GM21367 (cell line): ENCODE results near the gene THSD7A.

Experiments
- ATAC-seq: cut with Tn5 transposase; IDR thresholded peaks from one replicate; pipeline ENCODE4 v1.9.1; 2021; ENCODE audit not compliant: unreplicated experiment

Gene THSD7A

DNA sequence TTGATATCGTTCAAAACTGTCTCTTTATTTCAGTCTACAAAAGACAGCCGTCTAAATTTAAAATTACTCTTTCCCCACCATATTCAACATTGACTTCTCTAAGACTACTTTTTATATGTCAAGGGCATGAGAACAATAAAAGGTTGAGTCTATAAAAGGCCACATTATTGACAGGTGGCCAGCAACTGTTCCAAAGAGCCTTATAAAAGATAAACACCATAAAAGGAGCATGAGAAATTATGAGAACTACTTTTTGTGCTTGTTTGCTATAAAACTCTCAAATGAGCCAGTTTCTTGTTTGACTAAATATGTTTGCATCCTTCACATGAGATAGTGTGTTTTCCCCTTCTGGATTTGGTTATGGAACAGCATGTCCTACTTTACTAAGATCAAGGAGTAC is 189.2 kb downstream of the THSD7A start:
- ATAC-seq = no peak

GRCh38 chr7:11642276-11642675 is 189.7 kb downstream of the THSD7A start:
- no peak for ATAC-seq

GRCh38 chr7:11638011-11638774 is 193.8 kb downstream of the THSD7A start:
- ATAC-seq = no peak

DNA sequence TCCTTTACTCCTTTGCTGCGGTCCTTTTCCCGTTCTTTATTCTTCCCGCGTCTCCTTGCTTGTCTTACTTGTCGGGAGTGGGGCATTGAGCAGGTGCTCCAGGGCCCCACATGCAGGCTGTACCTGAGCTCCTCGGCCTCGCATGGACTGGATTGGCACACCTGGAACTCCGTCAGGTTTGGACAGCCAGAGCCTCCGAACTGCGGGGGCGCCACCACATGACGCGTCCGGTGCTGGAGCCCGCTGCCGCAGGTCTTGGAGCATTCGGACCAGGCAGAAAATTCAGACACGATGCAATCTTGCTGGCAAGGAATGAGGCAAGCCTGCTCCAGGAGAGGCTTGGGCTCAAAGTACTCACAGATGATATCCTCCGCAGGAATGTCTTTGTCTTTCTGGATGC is 195.7 kb downstream of the THSD7A start:
- no peak for ATAC-seq

GRCh38 chr7:11633310-11633709 is 198.7 kb downstream of the THSD7A start:
- ATAC-seq = no peak

- ATAC-seq = no peak
These were observed 201.6 kb downstream of the THSD7A start for GRCh38 chr7:11630355-11630754.

DNA sequence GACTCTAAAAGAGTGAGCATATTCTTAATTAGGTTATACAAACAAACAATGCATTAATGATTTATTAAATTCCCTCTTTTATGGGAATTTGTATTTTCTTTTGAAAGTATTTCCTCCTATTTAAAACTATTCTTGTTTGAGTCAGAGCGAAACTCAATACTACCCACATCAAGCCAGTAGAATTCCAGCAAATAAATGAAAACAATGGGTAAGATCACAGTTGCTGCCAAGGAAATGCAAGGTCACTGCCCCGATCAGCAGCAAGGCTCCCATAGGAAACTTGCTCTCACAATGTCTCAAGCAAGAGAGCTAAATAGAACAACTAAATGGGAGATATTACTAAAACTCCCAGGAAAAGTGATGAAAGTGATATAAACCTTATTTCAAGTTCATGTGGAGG is 206.3 kb downstream of the THSD7A start:
- no peak for ATAC-seq

DNA sequence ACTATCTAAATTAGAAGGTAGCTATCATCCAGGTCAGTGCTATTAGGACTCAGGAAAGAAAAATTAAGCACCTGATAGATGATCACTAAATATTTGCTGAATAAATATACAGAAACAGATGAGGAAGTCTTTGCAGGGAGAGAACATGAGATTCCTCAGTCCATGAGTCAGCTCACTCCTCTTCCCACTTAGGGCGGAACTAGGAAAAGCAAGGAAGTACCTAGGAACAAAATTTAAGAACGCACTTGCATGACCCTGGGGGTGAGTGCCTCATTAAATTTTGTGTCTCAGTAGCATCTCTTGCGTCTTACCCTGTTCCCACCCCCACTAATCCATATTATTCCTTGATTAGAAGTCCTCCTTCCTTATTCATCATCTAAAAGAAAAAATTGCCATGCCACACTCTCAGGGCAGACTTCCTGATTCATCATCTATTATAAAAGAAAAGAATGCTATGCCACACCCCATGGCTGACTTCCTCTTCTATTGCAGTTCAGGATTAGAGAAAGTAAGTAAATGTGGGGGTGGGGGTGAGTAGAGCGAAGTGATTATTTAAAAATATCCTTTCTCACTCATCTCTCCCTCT is 208.8 kb downstream of the THSD7A start:
- ATAC-seq = no peak

DNA sequence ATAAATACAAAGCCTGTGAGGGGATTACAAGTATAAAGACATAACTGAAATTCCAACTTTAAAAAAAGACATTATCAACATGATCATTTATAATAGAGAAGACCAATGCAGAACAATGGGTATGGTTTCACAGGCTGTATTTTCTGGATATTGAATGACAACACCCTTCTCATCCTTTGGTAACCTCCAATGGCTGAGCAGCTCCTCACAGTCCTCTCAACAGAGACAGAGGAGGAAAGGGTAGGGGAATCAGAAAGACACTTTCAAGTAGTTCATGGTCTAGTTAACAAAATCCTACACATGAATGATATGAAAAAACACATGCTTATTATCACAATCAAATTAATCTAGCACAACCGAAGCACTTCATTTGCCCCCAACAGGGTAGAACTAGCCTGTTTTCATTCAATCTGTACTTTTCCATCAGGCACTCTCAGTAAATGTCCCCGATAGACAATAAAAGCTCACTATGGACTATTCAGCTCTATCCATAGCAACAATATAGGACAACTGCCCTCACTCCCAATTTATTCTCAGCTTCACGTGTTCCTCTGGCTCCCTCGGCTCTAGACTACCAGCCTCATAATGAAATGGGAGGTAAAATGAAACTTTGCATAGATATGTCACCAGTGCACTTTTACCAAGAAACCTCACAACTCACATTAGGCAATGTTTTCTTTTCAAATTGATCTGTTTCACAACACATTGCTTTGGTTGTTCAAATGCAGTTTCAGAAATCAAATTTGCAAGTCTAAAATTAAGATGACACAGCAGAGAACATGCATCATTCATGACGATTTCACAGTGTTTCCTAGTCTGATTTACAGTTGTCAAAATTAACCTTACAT is 211.4 kb downstream of the THSD7A start:
- no peak for ATAC-seq

DNA sequence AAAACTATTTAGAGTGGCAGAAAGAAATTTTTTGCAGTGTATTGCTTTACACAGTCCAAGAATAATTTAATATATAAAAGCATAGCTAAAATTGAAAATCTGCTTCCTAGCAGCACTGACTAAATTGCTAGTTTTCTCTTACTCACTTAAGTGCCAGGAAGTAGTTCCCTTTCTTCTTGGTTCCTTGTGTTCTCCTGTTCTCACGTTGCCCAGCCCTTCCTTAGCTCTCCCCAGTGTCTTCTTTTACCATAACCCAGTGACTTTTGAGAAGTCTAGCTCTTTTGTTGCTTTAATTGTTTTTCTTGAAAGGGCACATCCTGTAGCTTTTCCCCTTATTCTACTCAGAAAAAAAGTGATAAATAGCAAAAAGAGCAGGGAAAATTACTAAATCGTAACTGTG is 215.5 kb downstream of the THSD7A start:
- ATAC-seq = no peak

DNA sequence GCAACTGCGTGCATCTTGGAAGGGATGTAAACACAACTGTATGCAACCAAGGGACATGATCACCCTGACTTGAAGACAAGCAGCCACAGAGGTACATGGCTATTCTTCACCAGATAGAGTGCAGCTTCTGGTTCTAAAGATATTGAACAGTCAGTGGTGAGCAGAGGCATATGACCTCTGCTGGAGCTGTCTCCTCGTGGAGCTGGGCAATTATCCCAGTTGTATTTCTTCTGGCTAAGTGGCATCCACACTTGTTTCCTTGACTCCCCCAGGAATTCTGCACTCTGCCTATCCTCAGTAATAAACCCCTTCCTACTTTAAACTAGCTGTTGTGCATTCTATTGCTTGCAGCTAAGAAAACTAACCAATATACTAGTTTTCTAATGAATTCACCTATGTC is 216.8 kb downstream of the THSD7A start:
- ATAC-seq = no peak

GRCh38 chr7:11613292-11613930 is 218.6 kb downstream of the THSD7A start:
- peak; percentile 89 for ATAC-seq

GRCh38 chr7:11612737-11613136 is 219.3 kb downstream of the THSD7A start:
- ATAC-seq = no peak

DNA sequence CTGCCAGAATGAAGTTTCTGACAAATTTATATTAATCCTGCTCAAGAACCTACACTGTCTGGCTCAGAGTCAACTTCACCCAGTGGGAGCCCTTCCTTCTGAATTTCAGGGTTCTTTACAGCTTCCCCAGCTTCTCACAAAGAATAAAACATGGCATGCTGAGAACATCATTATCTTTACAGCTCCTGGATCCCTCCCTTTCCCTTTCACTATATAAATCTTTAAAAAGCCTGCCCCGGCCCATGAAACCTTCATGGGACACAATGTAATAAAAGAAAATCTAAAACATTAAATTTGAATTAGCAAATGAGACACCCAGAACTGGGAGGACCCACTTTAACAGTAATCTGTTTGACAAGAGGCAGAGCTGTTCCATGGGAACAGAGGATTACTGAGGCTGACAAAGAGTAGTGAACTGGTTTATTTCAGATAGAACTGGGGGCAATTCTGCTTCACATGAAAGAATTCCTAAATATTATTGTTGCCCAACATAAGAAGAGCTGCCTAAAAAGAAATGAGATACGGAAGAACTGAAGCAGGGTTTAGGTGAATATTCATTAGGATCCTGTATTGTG is 222.8 kb downstream of the THSD7A start:
- no peak for ATAC-seq

GRCh38 chr7:11607686-11608085 is 224.3 kb downstream of the THSD7A start:
- no peak for ATAC-seq

DNA sequence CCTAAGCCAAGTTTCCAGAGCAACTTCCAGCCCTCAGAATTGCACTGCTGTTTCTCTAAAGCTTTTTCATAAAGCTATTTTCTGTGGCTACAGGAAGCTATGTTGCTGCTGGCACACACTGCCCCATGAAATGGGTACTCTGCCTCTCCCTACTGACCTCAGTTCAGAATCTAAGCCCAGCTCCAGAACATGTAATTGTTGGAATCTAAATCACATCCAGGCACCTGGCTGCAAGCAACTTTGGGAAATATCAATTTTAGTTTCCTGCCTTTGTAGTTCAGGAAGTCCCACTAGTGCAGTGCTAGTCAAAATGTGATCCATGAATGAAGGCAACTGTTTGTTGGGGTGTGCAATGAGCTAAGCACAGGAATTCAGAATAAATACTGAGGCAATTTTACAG is 226.2 kb downstream of the THSD7A start:
- ATAC-seq = no peak

GRCh38 chr7:11604505-11604904 is 227.5 kb downstream of the THSD7A start:
- no peak for ATAC-seq

GRCh38 chr7:11601761-11602160 is 230.2 kb downstream of the THSD7A start:
- ATAC-seq = no peak

DNA sequence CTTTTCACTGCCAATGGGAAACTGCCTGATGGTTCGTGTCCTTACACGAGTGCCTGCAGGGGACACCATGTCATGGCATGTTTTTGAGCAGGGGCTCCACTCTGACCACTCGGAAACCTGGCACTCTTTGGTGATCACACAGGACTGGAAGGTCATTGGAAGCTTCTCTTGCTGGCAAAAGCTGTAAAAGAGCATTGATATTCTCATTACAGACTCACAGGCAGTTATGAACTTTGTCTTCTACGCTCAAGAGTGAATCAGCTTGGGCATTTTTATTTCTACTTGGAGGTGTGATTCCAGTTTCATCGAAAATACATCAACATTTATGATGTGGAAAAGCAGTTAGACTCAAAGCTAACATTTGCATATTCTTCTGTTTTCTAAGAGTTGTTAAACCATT is 238.7 kb downstream of the THSD7A start:
- ATAC-seq = no peak

DNA sequence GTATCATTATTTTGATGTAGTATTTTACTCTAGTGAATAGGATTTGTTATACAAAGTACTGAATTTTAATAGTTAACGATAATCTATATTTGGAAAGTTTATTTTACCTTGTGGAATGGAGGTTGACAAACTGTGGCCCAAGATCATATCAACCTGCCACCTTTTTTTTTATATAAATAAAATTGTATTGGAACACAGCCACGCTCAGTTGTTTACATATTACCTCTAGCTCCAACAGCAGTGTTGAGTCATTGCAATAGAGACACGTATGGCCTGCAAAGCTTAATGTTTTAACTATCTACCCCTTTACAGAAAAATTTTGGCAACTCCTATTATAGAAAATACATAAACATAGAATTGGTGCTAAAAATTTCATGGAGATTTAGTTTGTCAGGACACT is 239.3 kb downstream of the THSD7A start:
- no peak for ATAC-seq

- ATAC-seq = no peak
These were observed 240.1 kb downstream of the THSD7A start for GRCh38 chr7:11591943-11592342.
